Muscle layer of colon (tissue), 2 donors: ENCODE results near the gene NGDN.

Experiments
- H3K27ac ChIP-seq: one replicate; pipeline ENCODE4 v1.7.0; 2013; ENCODE audit warnings: low read depth, mild to moderate bottlenecking, low read length, moderate library complexity
- H3K27me3 ChIP-seq, 2 donors: one replicate each; pipeline ENCODE4 v1.7.0; 2013; ENCODE audit warnings: low read length in 2 of 2, mild to moderate bottlenecking in 2 of 2; ENCODE audit not compliant: insufficient read depth in 2 of 2, control insufficient read depth in 1 of 2
- H3K36me3 ChIP-seq: one replicate; pipeline ENCODE4 v1.7.0; 2013; ENCODE audit warnings: mild to moderate bottlenecking, low read length; ENCODE audit not compliant: insufficient read depth
- H3K4me1 ChIP-seq: one replicate; pipeline ENCODE4 v1.7.0; 2013; ENCODE audit warnings: mild to moderate bottlenecking, low read length; ENCODE audit not compliant: insufficient read depth
- H3K4me3 ChIP-seq, 2 donors: one replicate each; pipeline ENCODE4 v1.7.0; 2013; ENCODE audit warnings: low read length in 2 of 2, low read depth in 1 of 2, mild to moderate bottlenecking in 1 of 2, moderate library complexity in 1 of 2
- H3K9ac ChIP-seq: one replicate; pipeline ENCODE4 v1.7.0; 2013; ENCODE audit warnings: low read length
- H3K9me3 ChIP-seq: one replicate; pipeline ENCODE4 v1.7.0; 2013; ENCODE audit warnings: mild to moderate bottlenecking, low read length
- donor health status: abdominal sarcoma.
- donor health status: Adenocarcinoma of cecum.

NGDN gene

DNA sequence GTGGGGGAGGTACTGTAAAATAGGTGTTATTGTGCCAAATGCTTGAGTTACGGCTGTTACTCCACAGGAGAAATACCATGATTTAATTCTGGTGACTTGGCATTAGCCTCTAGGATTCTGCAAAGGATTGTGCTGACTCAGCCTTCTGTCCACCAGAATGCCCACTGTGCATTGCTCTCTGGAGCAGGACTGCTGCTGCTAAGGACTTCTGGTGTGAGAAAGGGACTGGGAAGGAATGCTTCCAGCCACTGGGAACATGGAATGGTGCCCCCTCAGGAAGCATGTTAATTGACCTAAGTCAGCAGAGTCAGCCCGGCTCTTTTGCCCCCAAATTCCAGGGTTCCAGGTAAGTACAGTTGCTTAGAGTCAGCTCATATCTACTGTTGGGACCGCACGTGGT lies 49.2 kb downstream of the NGDN start:
- H3K4me3 ChIP-seq, result no peak overlapping the region
- no peaks in the 10 kb centered on the region for H3K36me3 ChIP-seq
- H3K9ac ChIP-seq, result no peak overlapping the region
- H3K27me3 ChIP-seq, result no peaks in the 10 kb centered on the region
- peaks cover 10% of the 10 kb centered on the region for H3K4me1 ChIP-seq
- H3K9me3 ChIP-seq, result no peaks in the 10 kb centered on the region
- no peak overlapping the region for H3K27ac ChIP-seq

DNA sequence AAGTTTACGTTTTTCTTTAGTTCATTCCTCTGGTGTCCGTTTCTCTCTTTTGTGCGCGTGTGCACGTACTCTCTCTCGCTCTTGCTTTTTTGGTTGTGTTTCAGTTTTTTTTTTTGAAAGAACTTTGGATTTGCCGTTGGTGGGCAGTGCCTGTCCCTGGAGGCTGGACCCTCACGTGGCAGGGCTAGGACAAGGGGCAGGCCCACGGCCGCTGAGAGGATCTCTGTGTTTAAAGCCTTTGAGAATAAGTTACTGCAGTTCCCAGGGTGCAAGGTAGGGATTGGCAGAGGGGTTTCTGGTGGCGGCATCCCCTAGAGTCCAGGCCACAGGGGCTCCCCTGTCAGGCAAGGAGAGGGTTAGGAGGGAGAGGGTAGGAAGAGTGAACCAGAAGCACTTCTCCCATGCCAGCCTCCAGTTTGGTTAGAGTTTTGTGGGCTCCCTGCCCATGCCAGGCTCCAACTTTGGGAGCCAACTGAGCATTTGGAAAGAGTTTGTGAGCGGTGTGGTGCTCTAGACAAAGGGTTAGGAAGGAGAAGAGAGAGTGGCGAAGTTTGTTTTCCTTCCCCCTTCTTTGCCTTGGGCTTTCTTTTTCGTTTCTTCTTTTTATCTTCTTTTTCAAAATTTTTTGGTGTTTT lies 51.5 kb downstream of the NGDN start:
- no peak overlapping the region for H3K9ac ChIP-seq
- no peaks in the 10 kb centered on the region for H3K27me3 ChIP-seq
- H3K36me3 ChIP-seq, result no peaks in the 10 kb centered on the region
- H3K9me3 ChIP-seq, result no peaks in the 10 kb centered on the region
- no peak overlapping the region for H3K27ac ChIP-seq
- no peak overlapping the region for H3K4me3 ChIP-seq
- H3K4me1 ChIP-seq, result no peaks in the 10 kb centered on the region

DNA sequence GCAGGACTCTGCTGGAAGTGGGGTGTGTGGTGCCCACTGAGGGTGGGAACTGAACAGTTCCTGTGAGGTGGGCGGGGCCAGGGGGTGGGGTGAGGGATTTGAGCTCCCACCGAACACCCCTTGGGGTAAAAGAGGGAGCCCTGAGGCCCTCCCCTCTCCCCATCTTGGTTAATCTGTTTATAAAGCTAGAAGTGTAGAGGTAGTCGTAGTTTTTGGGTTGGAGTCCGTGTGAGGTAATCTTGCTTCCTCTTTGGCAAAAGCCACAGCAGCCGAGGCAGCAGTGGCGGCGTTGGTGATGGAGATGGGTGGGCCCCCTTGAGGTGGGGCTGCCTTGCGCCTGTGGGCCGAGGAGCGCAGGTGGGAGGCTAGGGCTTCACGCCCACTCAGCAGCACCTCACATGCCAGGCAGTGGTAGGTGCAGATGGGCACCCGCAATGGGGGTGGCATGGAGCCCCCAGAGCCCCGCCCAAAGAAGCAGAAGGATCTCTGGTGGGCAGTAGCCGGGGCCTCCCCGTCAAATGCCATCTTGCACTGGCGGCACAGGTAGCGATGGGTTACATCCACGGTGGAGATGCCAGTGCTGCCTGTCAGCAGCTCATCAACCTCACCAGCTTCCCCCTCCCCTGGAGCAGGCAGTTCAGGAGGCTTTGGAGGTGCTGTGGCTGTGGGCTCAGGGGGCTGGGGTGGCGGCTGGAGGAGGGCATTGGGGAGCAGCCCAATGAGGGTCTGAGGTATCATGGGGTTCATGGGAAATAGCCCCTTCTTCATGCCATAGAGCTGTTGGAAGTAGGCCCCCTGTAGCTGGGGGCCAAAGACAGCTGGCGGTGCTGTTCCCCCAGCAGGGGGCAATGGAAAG lies 52.5 kb downstream of the NGDN start:
- Histone ChIP-seq H3K4me1 (no peaks in the 10 kb centered on the region), H3K4me3 (no peak overlapping the region), H3K27ac (no peak overlapping the region), H3K36me3 (no peaks in the 10 kb centered on the region), H3K9ac (no peak overlapping the region), H3K27me3 (no peaks in the 10 kb centered on the region), H3K9me3 (no peaks in the 10 kb centered on the region)

DNA sequence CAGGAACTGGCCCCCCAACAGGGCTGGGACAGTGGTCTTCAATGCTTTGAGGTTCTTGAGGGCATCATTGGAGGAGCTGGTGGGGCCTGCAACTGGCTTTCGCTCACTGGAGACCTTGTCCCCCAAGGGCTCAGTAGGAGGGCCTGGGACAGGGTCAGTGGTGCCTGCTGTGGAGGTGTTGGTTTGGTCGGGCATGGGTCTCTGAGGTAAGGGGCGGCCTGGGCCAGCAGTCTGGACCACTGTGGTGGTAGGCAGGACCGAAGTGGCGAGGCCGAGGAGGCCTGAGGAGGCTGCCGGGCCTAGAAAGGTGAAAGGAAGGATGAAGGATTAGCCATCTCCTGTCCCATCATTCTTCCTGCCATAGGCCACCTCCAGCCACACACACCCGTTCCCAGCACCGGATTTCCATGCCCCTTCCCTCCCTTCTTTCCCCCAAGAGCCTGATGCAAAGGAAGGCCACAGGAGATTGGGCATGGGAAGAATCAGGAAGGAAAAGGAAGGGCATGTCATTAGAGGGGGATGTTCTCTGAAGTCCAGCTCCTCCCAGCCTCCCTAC lies 53.2 kb downstream of the NGDN start:
- H3K27me3 ChIP-seq, result no peaks in the 10 kb centered on the region
- no peak overlapping the region for H3K4me3 ChIP-seq
- H3K9ac ChIP-seq, result no peak overlapping the region
- H3K9me3 ChIP-seq, result no peaks in the 10 kb centered on the region
- H3K27ac ChIP-seq, result no peak overlapping the region
- H3K4me1 ChIP-seq, result no peaks in the 10 kb centered on the region
- H3K36me3 ChIP-seq, result no peaks in the 10 kb centered on the region

DNA sequence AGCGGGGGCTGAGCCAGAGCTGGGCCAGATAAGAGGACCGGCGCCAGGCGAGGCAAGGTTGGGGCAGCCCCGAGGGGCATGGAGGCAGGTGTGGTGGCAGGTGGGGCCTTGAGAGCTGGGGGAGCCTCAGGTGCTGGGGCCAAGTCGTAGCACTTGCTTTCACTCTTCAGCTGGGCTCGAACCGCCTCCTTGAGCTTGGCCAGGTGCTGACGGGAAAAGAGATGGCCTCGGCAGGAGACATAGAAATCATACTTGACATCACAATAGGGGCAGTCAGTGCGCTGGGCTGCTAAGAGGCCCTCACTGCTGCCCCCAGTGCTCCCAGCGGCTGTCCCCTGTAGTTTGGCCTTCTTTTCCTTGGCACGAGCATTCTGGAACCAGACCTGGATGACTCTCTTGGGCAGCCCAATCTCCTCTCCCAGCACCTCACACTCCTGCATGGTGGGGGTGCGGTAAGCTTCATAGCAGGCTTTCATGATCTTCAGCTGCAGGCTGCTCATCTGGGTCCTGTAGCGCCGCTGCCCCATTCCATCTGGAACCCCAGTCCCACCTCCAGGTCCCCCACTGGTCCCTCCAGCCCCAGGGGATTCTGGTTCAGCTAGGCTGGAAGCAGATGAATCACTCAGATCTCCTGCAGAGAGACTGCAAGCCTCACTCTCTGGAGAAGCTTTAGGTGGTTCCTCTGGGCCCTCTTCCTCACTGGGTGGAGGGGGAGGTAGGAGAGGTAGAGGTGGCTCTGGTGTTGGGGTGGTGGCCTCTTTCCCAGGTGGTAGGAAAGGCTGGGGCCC lies 53.9 kb downstream of the NGDN start:
- no peak overlapping the region for H3K4me3 ChIP-seq
- H3K27me3 ChIP-seq, result no peaks in the 10 kb centered on the region
- H3K36me3 ChIP-seq, result no peaks in the 10 kb centered on the region
- no peaks in the 10 kb centered on the region for H3K4me1 ChIP-seq
- no peak overlapping the region for H3K27ac ChIP-seq
- no peaks in the 10 kb centered on the region for H3K9me3 ChIP-seq
- H3K9ac ChIP-seq, result no peak overlapping the region

DNA sequence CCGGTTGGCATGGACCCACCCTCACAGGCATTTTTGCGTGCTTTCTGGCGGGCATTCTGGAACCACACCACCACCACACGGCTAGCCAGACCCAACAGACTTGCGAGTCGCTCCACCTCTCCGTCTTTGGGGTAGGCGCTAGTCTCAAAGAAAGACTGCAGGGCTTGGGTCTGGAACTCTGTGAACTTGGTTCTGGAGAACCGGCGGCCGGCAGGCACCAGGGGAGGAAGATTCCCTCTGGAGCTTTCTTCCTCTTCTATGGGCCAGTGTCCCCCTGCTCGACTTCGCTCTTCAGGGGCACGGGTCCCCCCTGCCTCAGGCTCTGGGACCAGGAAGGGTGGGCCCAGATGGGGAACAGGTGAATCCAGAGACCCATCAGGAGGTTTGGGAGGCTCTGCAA lies 55.5 kb downstream of the NGDN start:
- Histone ChIP-seq H3K9me3 (no peaks in the 10 kb centered on the region), H3K27ac (no peak overlapping the region), H3K9ac (no peak overlapping the region), H3K4me3 (no peak overlapping the region), H3K4me1 (no peaks in the 10 kb centered on the region), H3K36me3 (no peaks in the 10 kb centered on the region), H3K27me3 (no peaks in the 10 kb centered on the region)

DNA sequence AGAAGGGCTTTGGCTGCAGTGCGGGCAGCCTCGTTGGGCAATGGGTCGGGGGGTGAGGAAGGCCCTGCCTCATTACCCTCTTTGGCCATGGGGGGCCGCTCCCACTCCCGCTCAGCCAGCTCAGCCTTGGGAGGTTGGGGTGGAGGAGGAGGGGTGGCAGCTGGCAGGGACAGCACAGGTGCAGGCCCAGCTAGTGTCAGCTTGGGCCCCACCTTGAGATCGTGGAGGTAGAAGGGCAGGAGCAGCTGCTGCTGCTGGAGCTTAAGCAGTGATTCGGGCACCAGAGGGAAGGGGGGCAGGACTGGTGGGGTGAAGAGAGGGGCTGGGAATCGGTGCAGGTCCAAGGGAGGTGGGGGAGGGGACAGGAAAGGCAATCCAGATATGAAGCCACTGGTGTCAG lies 56.1 kb downstream of the NGDN start:
- H3K4me3 ChIP-seq, result no peak overlapping the region
- no peaks in the 10 kb centered on the region for H3K27me3 ChIP-seq
- no peaks in the 10 kb centered on the region for H3K36me3 ChIP-seq
- H3K9ac ChIP-seq, result no peak overlapping the region
- H3K4me1 ChIP-seq, result no peaks in the 10 kb centered on the region
- no peak overlapping the region for H3K27ac ChIP-seq
- H3K9me3 ChIP-seq, result no peaks in the 10 kb centered on the region
